HepG2 (cell line): Measurements from ENCODE around the gene CDKN1C.

Experiments
- ARNT ChIP-seq: fragments of 450-650 bp; IDR thresholded peaks from 2 replicates; pipeline ENCODE4 v1.6.1; 2017
- ELF1 ChIP-seq: sonication (generic); formaldehyde crosslinking; IDR thresholded peaks from 2 replicates; pipeline ENCODE4 v1.4.0; 2020; ENCODE audit warnings: missing genetic modification reagents
- JUN ChIP-seq: sonication (generic); formaldehyde crosslinking; IDR thresholded peaks from 2 replicates; pipeline ENCODE4 v1.4.0; 2020; ENCODE audit warnings: mild to moderate bottlenecking, missing genetic modification reagents
- KAT7 ChIP-seq: IDR thresholded peaks from 2 replicates; pipeline ENCODE4 v1.6.1; 2018; ENCODE audit warnings: borderline replicate concordance, missing compliant biosample characterization
- NFAT5 ChIP-seq: sonication (generic); formaldehyde crosslinking; IDR thresholded peaks from 2 replicates; pipeline ENCODE4 v1.4.0; 2020; ENCODE audit warnings: missing genetic modification reagents
- NR3C1 ChIP-seq: sonication (generic); formaldehyde crosslinking; IDR thresholded peaks from 2 replicates; pipeline ENCODE4 v1.4.0; 2020; ENCODE audit warnings: missing genetic modification reagents
- SMAD1 ChIP-seq: sonication (generic); formaldehyde crosslinking; IDR thresholded peaks from 2 replicates; pipeline ENCODE4 v1.4.0; 2020; ENCODE audit warnings: missing genetic modification reagents, low read depth, mild to moderate bottlenecking, borderline replicate concordance
- ZNF160 ChIP-seq: sonication (generic); formaldehyde crosslinking; IDR thresholded peaks from 2 replicates; pipeline ENCODE4 v1.8.0; 2022; ENCODE audit warnings: mild to moderate bottlenecking, inconsistent platforms, missing genetic modification reagents
- ZNF710 ChIP-seq: sonication (generic); formaldehyde crosslinking; IDR thresholded peaks from 2 replicates; pipeline ENCODE4 v1.5.0; 2020; ENCODE audit warnings: mild to moderate bottlenecking, missing genetic modification reagents, borderline replicate concordance
- TF ChIP-seq, protein P1 (sequence below), 2 experiments: sonication (generic) in 1 of 2; formaldehyde crosslinking in 1 of 2; IDR thresholded peaks; 2 replicates each; pipeline versions ENCODE4 v1.6.1 to v1.9.0; 2014 to 2022; ENCODE audit warnings: antibody characterized with exemption in 1 of 2, borderline replicate concordance in 1 of 2, inconsistent platforms in 1 of 2, low read depth in 1 of 2, missing genetic modification reagents in 1 of 2
- TF ChIP-seq, protein P2 (sequence below): sonication (generic); formaldehyde crosslinking; IDR thresholded peaks from 2 replicates; pipeline ENCODE4 v1.8.0; 2022; ENCODE audit warnings: mild to moderate bottlenecking, missing genetic modification reagents

- TF ChIP-seq ZNF710 (CRISPR knock-in tag) = no peak
- no peak for TF ChIP-seq SMAD1 (CRISPR knock-in tag)
- no peak for TF ChIP-seq ARNT
- no peak for TF ChIP-seq NR3C1 (CRISPR knock-in tag)
- TF ChIP-seq ZNF160 = no peak
- TF ChIP-seq, protein P1, sequence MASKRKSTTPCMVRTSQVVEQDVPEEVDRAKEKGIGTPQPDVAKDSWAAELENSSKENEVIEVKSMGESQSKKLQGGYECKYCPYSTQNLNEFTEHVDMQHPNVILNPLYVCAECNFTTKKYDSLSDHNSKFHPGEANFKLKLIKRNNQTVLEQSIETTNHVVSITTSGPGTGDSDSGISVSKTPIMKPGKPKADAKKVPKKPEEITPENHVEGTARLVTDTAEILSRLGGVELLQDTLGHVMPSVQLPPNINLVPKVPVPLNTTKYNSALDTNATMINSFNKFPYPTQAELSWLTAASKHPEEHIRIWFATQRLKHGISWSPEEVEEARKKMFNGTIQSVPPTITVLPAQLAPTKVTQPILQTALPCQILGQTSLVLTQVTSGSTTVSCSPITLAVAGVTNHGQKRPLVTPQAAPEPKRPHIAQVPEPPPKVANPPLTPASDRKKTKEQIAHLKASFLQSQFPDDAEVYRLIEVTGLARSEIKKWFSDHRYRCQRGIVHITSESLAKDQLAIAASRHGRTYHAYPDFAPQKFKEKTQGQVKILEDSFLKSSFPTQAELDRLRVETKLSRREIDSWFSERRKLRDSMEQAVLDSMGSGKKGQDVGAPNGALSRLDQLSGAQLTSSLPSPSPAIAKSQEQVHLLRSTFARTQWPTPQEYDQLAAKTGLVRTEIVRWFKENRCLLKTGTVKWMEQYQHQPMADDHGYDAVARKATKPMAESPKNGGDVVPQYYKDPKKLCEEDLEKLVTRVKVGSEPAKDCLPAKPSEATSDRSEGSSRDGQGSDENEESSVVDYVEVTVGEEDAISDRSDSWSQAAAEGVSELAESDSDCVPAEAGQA (IDR thresholded peaks at IDR 0.05; ENCODE audit: low read depth) = no peak
- TF ChIP-seq, protein P1 (CRISPR knock-in tag; IDR thresholded peaks at IDR 0.05; ENCODE audit: borderline replicate concordance) = no peak
- TF ChIP-seq NFAT5 (CRISPR knock-in tag) = no peak
- TF ChIP-seq KAT7 (CRISPR knock-in tag) = no peak
- no peak for TF ChIP-seq JUN (CRISPR knock-in tag)
- TF ChIP-seq ELF1 (CRISPR knock-in tag) = no peak
- TF ChIP-seq, protein P2, sequence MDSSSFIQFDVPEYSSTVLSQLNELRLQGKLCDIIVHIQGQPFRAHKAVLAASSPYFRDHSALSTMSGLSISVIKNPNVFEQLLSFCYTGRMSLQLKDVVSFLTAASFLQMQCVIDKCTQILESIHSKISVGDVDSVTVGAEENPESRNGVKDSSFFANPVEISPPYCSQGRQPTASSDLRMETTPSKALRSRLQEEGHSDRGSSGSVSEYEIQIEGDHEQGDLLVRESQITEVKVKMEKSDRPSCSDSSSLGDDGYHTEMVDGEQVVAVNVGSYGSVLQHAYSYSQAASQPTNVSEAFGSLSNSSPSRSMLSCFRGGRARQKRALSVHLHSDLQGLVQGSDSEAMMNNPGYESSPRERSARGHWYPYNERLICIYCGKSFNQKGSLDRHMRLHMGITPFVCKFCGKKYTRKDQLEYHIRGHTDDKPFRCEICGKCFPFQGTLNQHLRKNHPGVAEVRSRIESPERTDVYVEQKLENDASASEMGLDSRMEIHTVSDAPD (CRISPR knock-in tag) = no peak
Measured at GRCh38 chr11:2842876-2843275, 42.7 kb downstream of the CDKN1C start.
